SJSA1 (cell line): ENCODE results near the gene SIRPG. TPM values are rescaled to one million over a fixed set of nuclear protein-coding genes. Genes with fewer than 3 reads are reported as not detected.

Experiments
- total RNA-seq: library from RNA; depleted of rRNA; stranded (reverse); fragments of >200 nt; shearing (Covaris generic); gene quantifications from 2 replicates; pipeline ENCODE4 v1.2.3, GENCODE V29; 2014; rRNA removed

SIRPG gene
- total RNA-seq, 1 experiment from 2014 or later: not detected

Other genes with a start within 250 kb of the SIRPG start
- 42.6 and 57.3 TPM in 2 replicates for gene NSFL1C, start 190.9 kb downstream of the SIRPG start, total RNA-seq
- not detected in 2 replicates for gene SIRPB2, start 166.4 kb downstream of the SIRPG start, total RNA-seq
- not detected in 2 replicates for gene SIRPD, start 100.1 kb downstream of the SIRPG start, total RNA-seq
- gene SIRPB1, start 37.8 kb downstream of the SIRPG start, total RNA-seq: not detected in 2 replicates
- 2.4 and 4.7 TPM in 2 replicates for gene SIRPA, start 237.6 kb upstream of the SIRPG start, total RNA-seq